A673 (cell line): ENCODE data around the gene CD300LF. TPM values are rescaled to one million over a fixed set of nuclear protein-coding genes. Genes with fewer than 3 reads are reported as not detected.

Experiments used
- BruUV-seq: library from RNA; stranded (reverse); fragments of 400-500 nt; replicated peaks from 2 replicates; lab custom pipeline; 2021; lab: Mats Ljungman, UMichigan
- CTCF ChIA-PET: fragments of 300-600 bp; sonication (Branson Sonifier 250); formaldehyde crosslinking; loops from one replicate; lab custom pipeline; 2022; ENCODE audit warnings: antibody characterized with exemption; lab: Charles Lee
- POLR2A ChIA-PET: fragments of 300-600 bp; sonication (Branson Sonifier 250); formaldehyde crosslinking; loops from one replicate; lab custom pipeline; 2022; ENCODE audit warnings: antibody characterized with exemption; ENCODE audit not compliant: low non-redundant PET; lab: Charles Lee
- DNase-seq: peaks from one replicate; pipeline ENCODE4 v3.0.0-alpha.2; 2015; ENCODE audit warnings: low spot score
- H3K27ac ChIP-seq: fragments of 200-600 bp; sonication (generic); 2 replicates; pipeline ENCODE4 v1.5.1; 2016; ENCODE audit warnings: mixed run types, low read depth, mild to moderate bottlenecking, mixed read lengths, antibody characterized with exemption, low read length; ENCODE audit not compliant: poor library complexity, severe bottlenecking
- H3K27me3 ChIP-seq: fragments of 200-600 bp; sonication (generic); replicated peaks from 2 replicates; pipeline ENCODE4 v1.6.1; 2017; ENCODE audit warnings: mixed run types, low read depth, mild to moderate bottlenecking, mixed read lengths, antibody characterized with exemption, low read length; ENCODE audit not compliant: insufficient read depth, poor library complexity
- H3K36me3 ChIP-seq: fragments of 200-600 bp; sonication (generic); 2 replicates; pipeline ENCODE4 v1.6.1; 2016; ENCODE audit warnings: mixed run types, mild to moderate bottlenecking, mixed read lengths, antibody characterized with exemption, low read length; ENCODE audit not compliant: insufficient read depth, poor library complexity, severe bottlenecking
- H3K4me1 ChIP-seq: fragments of 200-600 bp; sonication (generic); 2 replicates; pipeline ENCODE4 v1.6.1; 2017; ENCODE audit warnings: mixed run types, mild to moderate bottlenecking, mixed read lengths, antibody characterized with exemption, low read length; ENCODE audit not compliant: insufficient read depth, poor library complexity, severe bottlenecking
- H3K4me3 ChIP-seq: fragments of 200-600 bp; sonication (generic); 2 replicates; pipeline ENCODE4 v1.5.1; 2016; ENCODE audit warnings: low read depth, mixed run types, mild to moderate bottlenecking, mixed read lengths, low read length; ENCODE audit not compliant: poor library complexity, severe bottlenecking
- H3K9me3 ChIP-seq: fragments of 200-600 bp; sonication (generic); 2 replicates; pipeline ENCODE4 v1.6.1; 2016; ENCODE audit warnings: mixed run types, low read depth, mild to moderate bottlenecking, mixed read lengths, antibody characterized with exemption, low read length; ENCODE audit not compliant: poor library complexity, severe bottlenecking
- EZH2 ChIP-seq: fragments of 200-600 bp; sonication (generic); IDR thresholded peaks from 2 replicates; pipeline ENCODE4 v1.6.1; 2017; ENCODE audit warnings: borderline replicate concordance, low read depth, mild to moderate bottlenecking, mixed read lengths, antibody characterized with exemption, low read length; ENCODE audit not compliant: poor library complexity, severe bottlenecking
- intact Hi-C: fragments of 100-400 bp; cut with micrococcal nuclease; formaldehyde crosslinking; loops from one replicate; pipeline ENCODE4 v1.10.0; 2022; ENCODE audit not compliant: unreplicated experiment
- total RNA-seq: library from RNA; stranded (reverse); gene quantifications from 2 replicates; pipeline ENCODE4 v1.2.3, GENCODE V29; 2021
- TF ChIP-seq, protein P1 (sequence below): fragments of 300-800, 200-600 bp; sonication (generic); conservative IDR thresholded peaks from 2 replicates; pipeline ENCODE4 v1.5.1; 2017; ENCODE audit warnings: low read depth, mild to moderate bottlenecking, antibody characterized with exemption, low read length, moderate library complexity, mixed read lengths

CD300LF gene
- total RNA-seq, 1 experiment from 2014 or later: not detected

DNA sequence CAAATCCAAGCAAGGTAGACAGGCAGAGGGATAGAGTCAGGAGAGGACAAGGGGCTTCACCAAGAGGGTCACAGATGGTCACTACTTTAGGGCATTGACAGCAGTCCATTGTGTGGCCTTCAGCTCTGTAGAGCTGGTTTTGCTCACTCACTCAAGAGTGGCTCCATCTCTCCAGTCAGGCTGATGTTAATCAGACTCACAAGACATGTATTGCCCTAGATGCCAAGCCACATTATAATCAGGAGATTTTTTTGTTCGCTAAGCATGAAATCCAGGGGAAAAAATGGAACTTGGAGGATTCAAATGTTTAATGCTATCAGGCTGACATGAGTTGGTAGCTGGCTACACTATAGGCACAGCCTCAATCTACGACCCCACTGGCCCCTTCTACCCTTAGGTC is 32.5 kb downstream of the CD300LF start:
- Histone ChIP-seq H3K9me3 (no peaks in the 10 kb centered on the region), H3K4me3 (no peak overlapping the region), H3K27ac (no peak overlapping the region), H3K4me1 (no peaks in the 10 kb centered on the region), H3K36me3 (no peaks in the 10 kb centered on the region), H3K27me3 (peaks cover 83% of the 10 kb centered on the region)
- intact Hi-C loops: no loop called here
- BruUV-seq: no TSS peak
- CTCF ChIA-PET: no interaction called here
- TF ChIP-seq EZH2: no peak
- TF ChIP-seq, protein P1, sequence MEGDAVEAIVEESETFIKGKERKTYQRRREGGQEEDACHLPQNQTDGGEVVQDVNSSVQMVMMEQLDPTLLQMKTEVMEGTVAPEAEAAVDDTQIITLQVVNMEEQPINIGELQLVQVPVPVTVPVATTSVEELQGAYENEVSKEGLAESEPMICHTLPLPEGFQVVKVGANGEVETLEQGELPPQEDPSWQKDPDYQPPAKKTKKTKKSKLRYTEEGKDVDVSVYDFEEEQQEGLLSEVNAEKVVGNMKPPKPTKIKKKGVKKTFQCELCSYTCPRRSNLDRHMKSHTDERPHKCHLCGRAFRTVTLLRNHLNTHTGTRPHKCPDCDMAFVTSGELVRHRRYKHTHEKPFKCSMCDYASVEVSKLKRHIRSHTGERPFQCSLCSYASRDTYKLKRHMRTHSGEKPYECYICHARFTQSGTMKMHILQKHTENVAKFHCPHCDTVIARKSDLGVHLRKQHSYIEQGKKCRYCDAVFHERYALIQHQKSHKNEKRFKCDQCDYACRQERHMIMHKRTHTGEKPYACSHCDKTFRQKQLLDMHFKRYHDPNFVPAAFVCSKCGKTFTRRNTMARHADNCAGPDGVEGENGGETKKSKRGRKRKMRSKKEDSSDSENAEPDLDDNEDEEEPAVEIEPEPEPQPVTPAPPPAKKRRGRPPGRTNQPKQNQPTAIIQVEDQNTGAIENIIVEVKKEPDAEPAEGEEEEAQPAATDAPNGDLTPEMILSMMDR: no peak
- POLR2A ChIA-PET: no interaction called here
- DNase-seq: no peak

DNA sequence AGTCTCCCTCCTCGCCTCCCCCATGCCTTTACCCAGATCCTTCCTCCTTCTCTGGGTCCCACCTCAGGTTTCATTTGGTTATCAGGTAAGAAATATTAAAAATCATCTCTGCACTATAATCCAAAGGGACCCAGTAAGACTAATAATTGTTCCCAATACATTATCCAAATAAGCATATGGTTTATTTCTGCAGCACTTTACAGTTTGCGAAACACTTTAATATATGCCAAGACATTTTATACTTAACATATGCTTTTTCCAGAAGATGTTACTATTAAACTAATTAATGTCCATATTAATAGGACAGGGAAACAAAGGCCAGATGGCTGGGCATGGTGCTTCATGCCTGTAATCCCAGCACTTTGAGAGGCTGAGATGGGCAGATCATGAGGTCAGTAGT is 33.3 kb downstream of the CD300LF start:
- H3K27me3 ChIP-seq: peaks cover 77% of the 10 kb centered on the region
- TF ChIP-seq, protein P1: no peak
- TF ChIP-seq EZH2: no peak
- no peaks in the 10 kb centered on the region for H3K36me3 ChIP-seq
- DNase-seq: no peak
- H3K4me1 ChIP-seq: no peaks in the 10 kb centered on the region
- intact Hi-C loops: no loop called here
- H3K9me3 ChIP-seq: no peaks in the 10 kb centered on the region
- ChIA-PET POLR2A (no interaction called here), CTCF (interaction anchor here (0.6 kb wide), 1 partner anchor 89 kb away, joined by 4 read pairs; no protein-coding TSS in a partner anchor)
- H3K4me3 ChIP-seq: no peak overlapping the region
- no peak overlapping the region for H3K27ac ChIP-seq
- no TSS peak for BruUV-seq

DNA sequence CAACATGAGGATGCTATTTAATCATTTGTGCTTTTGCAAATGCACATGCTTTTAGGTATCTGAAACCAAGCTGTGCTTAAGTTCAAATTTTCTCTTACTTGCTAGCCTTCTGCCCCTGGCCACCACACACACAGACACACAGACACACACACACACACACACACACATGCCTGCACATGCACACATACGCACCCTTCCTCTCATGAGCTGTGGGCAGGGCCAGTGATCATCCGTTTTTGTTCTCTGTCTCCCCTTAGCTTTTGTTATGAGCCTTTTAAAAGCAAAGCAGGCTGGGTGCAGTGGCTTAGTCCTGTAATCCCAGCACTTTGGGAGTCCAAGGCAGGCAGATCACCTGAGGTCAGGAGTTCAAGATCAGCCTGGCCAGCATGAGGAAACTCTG is 34.2 kb downstream of the CD300LF start:
- intact Hi-C loops: no loop called here
- no TSS peak for BruUV-seq
- Histone ChIP-seq H3K4me3 (no peak overlapping the region), H3K27ac (no peak overlapping the region), H3K36me3 (no peaks in the 10 kb centered on the region), H3K27me3 (peaks cover 76% of the 10 kb centered on the region), H3K9me3 (no peaks in the 10 kb centered on the region), H3K4me1 (no peaks in the 10 kb centered on the region)
- ChIA-PET POLR2A (no interaction called here), CTCF (no interaction called here)
- DNase-seq: no peak
- TF ChIP-seq, protein P1: no peak
- TF ChIP-seq EZH2: no peak
